ENCODE results near the gene CALHM3.

CALHM3 gene

GRCh38 chr10:103450201-103450695 lies 28.8 kb downstream of the CALHM3 start:
- no peak for DNase-seq (ENCODE audit: low spot score)

GRCh38 chr10:103449208-103450144 lies 29.6 kb downstream of the CALHM3 start:
- no peak for DNase-seq (ENCODE audit: low spot score)

- DNase-seq (ENCODE audit: low spot score): no peak
Measured at GRCh38 chr10:103448746-103449145, 30.3 kb downstream of the CALHM3 start.

- DNase-seq (ENCODE audit: low spot score): no peak
Measured at GRCh38 chr10:103447187-103447586, 31.9 kb downstream of the CALHM3 start.

GRCh38 chr10:103445767-103446567 lies 33.1 kb downstream of the CALHM3 start:
- no peak for DNase-seq (ENCODE audit: low spot score)

- DNase-seq (ENCODE audit: low spot score): no peak
Measured at GRCh38 chr10:103445366-103445765, 33.7 kb downstream of the CALHM3 start.

- no peak for DNase-seq (ENCODE audit: low spot score)
Measured at GRCh38 chr10:103444478-103444877, 34.6 kb downstream of the CALHM3 start.

GRCh38 chr10:103443475-103444185 lies 35.4 kb downstream of the CALHM3 start:
- DNase-seq (ENCODE audit: low spot score): no peak

GRCh38 chr10:103442031-103442461 lies 37.0 kb downstream of the CALHM3 start:
- DNase-seq (ENCODE audit: low spot score): no peak

- no peak for DNase-seq (ENCODE audit: low spot score)
Measured at GRCh38 chr10:103441611-103442010, 37.4 kb downstream of the CALHM3 start.

- no peak for DNase-seq (ENCODE audit: low spot score)
Measured at GRCh38 chr10:103441206-103441605, 37.8 kb downstream of the CALHM3 start.

GRCh38 chr10:103440416-103440815 lies 38.6 kb downstream of the CALHM3 start:
- no peak for DNase-seq (ENCODE audit: low spot score)

GRCh38 chr10:103439776-103440175 lies 39.3 kb downstream of the CALHM3 start:
- DNase-seq (ENCODE audit: low spot score): no peak

- DNase-seq (ENCODE audit: low spot score): no peak
Measured at GRCh38 chr10:103433858-103434257, 45.2 kb downstream of the CALHM3 start.

GRCh38 chr10:103431902-103432301 lies 47.1 kb downstream of the CALHM3 start:
- DNase-seq (ENCODE audit: low spot score): no peak

- DNase-seq (ENCODE audit: low spot score): peak; percentile 15
Measured at GRCh38 chr10:103429647-103430046, 49.4 kb downstream of the CALHM3 start.

- no peak for DNase-seq (ENCODE audit: low spot score)
Measured at GRCh38 chr10:103428989-103429643, 49.9 kb downstream of the CALHM3 start.

- DNase-seq (ENCODE audit: low spot score): no peak
Measured at GRCh38 chr10:103427866-103428265, 51.2 kb downstream of the CALHM3 start.

- DNase-seq (ENCODE audit: low spot score): no peak
Measured at GRCh38 chr10:103423748-103424147, 55.3 kb downstream of the CALHM3 start.
